HG02610 (cell line): ENCODE data around the gene PLLP.

Experiments
- ATAC-seq: cut with Tn5 transposase; IDR thresholded peaks from one replicate; pipeline ENCODE4 v1.9.1; 2021; ENCODE audit warnings: mild to moderate bottlenecking, moderate library complexity; ENCODE audit not compliant: unreplicated experiment

The PLLP gene, protein sequence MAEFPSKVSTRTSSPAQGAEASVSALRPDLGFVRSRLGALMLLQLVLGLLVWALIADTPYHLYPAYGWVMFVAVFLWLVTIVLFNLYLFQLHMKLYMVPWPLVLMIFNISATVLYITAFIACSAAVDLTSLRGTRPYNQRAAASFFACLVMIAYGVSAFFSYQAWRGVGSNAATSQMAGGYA

DNA sequence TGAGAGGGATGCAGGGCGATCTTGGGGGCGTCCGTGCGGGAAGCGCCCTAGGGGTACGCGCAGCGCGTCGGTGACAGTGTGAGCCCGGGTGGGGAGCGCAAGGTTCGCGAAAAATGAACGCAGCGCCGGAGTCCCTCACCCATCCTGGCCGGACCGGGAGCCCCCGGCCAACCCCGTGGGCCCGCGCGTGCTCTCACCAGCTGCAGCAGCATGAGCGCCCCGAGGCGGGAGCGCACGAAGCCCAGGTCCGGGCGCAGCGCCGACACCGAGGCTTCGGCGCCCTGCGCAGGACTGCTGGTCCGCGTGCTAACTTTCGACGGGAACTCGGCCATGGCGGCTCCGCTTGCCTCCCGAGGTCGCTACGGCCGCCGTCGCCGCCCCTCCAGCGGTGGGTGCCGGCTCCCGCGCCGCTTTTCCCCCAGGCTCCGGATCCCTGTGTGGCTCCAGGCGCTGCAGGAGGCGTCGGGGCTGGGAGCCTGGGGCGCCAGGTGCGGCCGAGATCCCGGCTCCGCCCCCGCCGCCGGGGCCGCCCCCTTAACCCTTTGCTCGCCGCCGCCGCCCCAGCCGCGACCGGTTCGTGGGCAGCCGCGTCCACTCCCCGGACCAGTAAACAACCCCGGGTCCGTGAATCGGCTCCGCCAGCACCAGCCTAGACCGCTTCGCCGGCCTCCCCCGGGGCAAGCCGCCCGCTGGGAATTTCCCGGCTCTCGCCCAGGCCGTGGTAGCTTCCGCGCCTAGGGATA, at the start of gene PLLP:
TSS of gene PLLP (minus strand) at position 464 of the 743 bp plus-strand sequence. CDS start at position 332, 132 bp downstream.
- ATAC-seq: no peak

DNA sequence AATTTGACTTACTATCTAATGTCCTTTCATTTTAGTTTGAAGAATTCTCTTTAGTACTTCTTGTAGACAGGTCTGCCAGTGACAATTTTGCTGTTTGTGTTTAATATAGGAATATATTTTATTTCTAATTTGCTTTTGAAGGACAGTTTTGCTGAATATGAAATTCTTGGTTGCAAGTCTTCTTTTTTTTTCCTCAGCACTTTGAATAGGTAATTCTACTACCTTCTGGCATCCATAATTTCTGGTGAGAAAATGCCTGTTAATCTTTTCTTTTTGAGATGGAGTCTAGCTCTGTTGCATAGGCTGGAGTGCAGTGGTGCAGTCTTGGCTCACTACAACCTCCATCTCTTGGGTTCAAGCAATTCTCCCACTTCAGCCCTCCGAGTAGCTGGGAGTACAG, 48.9 kb upstream of the PLLP start:
- ATAC-seq: no peak

- ATAC-seq: no peak
Measured at GRCh38 chr16:57331355-57331754, 46.9 kb upstream of the PLLP start.

DNA sequence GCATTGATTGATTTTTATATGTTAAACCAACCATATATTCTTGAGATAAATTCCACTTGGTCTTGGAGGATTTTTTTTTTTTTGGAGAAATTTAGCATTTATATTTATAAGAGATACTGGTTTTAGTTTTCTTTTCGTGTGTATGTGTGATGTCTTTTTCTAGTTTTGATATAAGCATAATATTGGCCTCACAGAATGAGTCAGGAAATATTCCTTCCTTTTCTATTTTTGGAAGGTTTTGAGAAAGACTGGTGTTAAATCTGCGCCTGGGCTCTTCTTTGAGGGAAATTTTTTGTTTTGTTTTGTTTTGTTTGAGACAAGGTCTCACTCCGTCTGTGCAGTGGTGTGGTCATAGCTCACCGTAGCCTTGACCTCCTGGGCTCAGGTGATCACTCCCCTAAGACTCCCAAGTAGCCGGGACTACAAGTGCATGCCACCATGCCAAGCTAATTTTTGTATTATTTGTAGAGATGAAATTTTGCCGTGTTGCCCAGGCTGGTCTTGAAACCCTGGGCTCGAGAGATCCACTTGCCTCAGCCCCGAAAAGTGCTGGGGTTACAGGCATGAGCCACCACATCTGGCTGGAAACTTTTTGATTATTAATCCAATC, 45.4 kb upstream of the PLLP start:
- ATAC-seq: no peak

DNA sequence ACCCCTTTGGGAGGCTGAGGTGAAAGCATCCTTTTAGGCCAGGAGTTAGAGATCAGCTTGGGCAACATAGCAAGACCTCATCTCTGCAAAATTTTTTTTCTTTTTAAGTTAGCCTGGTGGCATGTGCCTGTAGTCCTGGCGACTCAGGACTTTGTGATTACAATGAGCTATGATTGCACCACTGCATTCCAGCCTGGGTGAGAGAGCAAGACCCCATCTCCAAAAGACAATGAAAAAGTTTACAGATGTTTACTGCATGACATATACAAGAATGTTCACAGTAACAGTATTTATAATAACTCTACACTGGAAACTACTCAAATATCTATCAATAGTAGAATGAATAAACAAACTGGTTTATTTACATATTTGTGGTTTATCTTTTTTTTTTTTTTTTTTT, 41.0 kb upstream of the PLLP start:
- ATAC-seq: no peak

GRCh38 chr16:57324749-57325148, 40.3 kb upstream of the PLLP start:
- ATAC-seq: no peak

- ATAC-seq: no peak
Measured at GRCh38 chr16:57319646-57320045, 35.2 kb upstream of the PLLP start.

- no peak for ATAC-seq
Measured at GRCh38 chr16:57318240-57318970, 33.9 kb upstream of the PLLP start.

GRCh38 chr16:57316390-57317017, 32.0 kb upstream of the PLLP start:
- ATAC-seq: no peak

DNA sequence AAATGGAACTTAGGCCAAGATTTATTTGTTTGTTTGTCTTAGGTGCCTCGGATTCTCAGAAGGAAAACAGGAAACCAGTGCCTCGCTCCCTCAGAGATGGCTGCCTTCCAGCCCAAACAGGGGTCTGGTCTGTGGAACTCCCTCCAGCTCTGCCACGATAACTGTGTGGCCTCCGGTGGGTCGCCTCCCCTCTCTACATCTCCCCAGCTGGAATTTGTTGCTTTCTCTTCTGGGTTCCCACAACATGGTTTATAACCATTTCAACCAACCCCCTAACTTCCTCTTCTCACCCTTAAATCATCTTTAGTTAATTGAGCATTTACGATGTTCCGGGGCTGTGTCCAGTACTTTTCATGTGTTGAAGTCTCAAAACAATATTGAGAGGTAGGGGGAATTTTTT, 30.9 kb upstream of the PLLP start:
- ATAC-seq: no peak

DNA sequence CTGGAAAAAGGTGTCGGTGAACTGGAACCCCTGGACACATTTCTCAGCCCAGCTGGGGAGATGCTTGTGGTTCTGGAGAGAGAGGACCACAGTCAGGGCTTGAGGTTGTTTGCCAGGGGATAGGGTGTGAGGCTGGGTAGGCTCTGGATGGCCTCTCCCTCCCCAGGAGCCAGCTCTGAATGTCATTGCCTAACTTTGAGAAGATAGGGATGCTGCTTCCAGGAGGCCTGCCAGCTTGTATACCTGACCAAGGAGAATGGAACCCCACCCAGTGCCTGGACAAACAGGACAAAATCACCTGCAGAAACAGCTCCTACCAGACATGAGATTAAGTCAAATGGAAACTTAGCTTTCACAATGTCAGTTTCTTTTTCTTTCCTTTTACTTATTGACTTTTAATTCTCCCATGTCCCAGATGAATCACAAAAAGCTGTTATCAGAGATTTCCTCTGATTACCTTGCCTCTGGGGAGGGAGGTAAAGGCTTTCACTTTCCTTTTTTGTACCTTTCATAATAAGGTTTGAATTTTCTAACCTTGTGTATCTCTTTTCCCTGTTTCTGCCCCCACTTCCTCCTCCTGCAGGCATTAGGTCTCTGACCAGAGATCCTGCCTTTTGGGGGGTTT, 29.8 kb upstream of the PLLP start:
- ATAC-seq: no peak

DNA sequence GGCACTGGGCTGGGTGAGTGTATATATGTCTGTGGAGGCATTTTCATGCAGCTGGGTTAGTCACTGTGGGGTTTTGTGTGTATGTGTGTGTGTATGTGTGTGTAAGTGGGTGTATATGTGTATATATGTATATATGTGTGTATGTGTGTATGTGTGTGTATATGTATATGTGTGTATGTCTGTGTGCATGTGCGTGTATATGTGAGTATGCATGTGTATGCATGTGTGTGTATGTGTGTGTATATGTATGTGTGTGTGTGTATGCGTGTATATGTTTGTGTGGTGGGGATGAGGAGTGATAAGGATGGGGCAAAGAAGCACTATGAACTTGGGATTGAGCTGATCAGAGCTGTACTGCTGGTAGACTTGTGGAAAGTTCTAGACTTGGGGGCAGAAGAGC, 29.0 kb upstream of the PLLP start:
- ATAC-seq: no peak

GRCh38 chr16:57310801-57311200, 26.3 kb upstream of the PLLP start:
- no peak for ATAC-seq

DNA sequence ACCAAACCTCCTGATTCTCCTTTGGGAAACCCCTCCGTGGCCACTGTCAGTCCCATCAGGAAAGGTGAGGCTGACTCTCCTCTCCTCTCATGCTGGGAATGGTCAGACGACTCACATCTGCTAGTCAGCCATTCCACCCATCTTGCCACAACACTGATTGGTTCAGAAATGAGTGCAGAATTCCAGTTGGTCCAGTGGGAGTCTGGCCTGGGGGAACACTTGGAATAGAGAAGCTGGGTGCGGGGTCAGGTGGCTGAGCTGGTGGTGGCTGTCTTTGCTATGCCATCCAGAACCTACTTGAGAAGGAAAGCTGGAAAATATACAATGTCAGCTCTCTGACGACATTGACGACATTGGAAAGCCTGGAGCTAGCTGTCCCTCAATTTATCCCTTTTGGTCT, 23.6 kb upstream of the PLLP start:
- no peak for ATAC-seq

GRCh38 chr16:57307365-57307764, 22.9 kb upstream of the PLLP start:
- no peak for ATAC-seq

GRCh38 chr16:57306676-57307341, 22.3 kb upstream of the PLLP start:
- ATAC-seq: no peak

DNA sequence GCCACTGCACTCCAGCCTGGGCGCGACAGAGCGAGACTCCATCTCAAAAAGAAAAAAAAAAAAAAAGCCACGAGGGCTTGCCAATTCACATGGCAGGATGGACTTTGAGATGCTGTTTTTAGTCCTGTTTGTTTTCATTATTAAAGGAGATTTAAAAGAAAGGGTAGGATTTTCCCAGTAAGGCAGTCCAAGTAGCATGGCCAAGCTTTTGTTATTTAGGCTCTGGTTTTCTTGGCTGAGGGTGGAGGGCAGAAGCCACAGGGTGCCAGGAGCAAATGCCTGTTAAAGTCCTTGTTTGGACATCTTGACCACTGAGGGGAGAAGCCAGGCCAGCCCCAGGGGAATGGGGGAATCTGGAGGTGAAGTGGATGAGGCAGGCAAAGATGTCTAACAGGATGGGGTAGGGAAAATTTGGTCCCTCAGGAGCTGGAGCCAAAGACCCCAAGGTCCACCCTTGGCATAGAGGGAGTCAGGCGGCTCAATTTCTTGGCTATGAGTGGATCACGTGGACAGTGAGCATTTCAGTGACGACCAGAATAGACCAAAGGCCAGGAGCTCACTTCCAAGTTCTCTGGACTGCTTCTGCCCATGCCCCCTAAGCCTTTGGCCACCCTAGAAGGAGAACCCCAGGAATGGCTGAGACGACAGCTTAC, 20.8 kb upstream of the PLLP start:
- ATAC-seq: no peak

DNA sequence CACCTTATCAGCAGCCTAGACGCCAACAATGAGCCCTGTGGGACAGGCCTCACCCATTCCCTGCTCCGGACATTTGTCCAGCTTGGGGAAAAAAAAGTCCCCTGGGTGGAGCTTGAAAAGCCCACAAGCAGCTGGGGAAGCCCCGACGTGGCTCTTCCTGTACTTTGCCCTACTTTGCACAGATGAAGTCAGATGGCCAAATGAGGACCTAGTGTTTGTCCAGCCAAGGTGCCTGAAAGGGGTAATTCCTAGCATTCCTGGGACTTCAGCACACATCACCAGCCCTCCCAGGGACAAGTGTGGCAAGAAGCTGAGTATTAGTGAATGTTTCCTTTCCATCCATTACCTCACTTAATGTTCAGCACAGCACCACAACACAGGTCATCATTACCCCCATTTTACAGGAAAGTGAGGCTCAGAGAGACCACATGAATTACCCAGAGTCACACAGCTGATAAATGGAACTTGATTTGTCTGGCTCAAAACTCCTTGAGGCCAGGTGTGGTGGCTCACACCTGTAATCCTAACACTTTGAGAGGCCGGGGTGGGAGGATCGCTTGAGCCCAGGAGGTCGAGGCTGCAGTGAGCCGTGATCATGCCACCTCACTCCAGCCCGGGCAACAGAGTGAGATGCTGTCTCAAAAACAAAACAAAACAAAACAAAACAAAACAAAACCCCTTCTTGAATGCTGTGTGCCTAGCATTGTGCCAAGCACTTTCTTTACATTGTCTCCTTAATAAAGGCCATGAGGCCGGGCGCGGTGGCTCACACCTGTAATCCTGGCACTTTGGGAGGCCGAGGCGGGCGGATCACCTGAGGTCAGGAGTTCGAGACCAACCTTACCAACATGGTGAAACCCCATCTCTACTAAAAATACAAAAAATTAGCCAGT, 19.9 kb upstream of the PLLP start:
- no peak for ATAC-seq

- no peak for ATAC-seq
Measured at GRCh38 chr16:57303910-57304168, 19.4 kb upstream of the PLLP start.
